NAMALWA (cell line): ENCODE data around the gene CEACAM16.
"Not testable (repeated sequence)": the region's sequence is repeated elsewhere in the genome, so short reads cannot be mapped to it uniquely, and the experiment has no call there.

Experiments
- DNase-seq: peaks from one replicate; pipeline ENCODE4 v3.0.0-alpha.2; 2015; ENCODE audit warnings: low spot score

The CEACAM16 gene

GRCh38 chr19:44698492-44699201 lies at the start of gene CEACAM16:
Gene CEACAM16, plus strand, starts transcription at chr19:44699151. Its CDS starts 2,306 bp downstream, at chr19:44701457.
- no peak for DNase-seq

DNA sequence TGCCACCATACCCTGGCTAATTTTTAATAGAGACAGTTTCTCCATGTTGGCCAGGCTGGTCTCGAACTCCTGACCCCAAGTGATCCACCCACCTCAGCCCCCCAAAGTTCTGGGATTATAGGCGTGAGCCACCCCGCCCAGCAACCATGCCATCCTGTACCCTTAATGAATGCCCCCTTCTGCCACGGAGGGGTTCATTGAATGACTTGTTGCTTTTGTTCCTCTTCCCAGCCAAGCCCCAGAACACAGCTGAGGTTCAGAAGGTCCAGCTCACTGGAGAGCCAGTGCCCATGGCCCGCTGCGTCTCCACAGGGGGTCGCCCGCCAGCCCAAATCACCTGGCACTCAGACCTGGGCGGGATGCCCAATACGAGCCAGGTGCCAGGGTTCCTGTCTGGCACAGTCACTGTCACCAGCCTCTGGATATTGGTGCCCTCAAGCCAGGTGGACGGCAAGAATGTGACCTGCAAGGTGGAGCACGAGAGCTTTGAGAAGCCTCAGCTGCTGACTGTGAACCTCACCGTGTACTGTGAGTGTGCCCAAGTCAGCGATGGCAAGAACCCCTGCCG lies 49.3 kb upstream of the CEACAM16 start:
- DNase-seq: no peak

GRCh38 chr19:44653343-44653742 lies 45.6 kb upstream of the CEACAM16 start:
- no peak for DNase-seq

DNA sequence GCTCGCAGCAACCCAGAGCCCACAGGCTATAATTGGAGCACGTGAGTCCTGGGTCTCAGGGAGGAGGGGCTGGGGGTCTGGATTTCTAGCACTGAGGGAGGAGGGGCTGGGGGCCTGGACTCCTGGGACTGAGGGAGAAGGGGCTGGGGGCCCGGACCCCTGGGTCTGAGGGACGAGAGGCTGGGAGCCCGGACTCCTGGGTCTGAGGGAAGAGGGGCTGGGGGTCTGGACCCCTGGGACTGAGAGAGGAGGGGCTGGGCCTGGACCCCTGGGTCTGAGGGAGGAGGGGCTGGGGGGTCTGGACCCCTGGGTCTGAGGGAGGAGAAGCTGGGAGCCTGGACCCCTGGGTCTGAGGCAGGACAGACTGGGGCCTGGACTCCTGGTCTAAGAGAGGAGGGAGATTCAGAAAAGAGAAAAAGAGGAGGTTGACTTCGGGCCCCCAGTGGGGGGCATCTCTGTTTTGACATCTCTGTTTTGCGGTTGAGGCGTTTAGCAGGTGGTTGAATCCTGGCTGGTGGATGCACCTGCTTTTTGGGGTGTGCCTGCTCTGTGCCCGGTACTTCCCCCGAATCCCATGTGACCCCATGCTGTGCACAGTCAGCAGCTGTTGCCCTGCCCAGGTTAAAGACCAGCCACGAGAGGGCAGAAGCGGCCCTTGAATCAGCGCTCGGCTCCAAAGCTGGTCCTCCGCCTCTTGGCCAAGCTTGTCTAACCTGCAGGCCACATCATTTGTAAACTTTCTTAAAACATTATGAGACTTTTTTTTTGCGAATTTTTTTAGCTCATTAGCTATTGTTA lies 44.8 kb upstream of the CEACAM16 start:
- DNase-seq: peak; percentile 93

DNA sequence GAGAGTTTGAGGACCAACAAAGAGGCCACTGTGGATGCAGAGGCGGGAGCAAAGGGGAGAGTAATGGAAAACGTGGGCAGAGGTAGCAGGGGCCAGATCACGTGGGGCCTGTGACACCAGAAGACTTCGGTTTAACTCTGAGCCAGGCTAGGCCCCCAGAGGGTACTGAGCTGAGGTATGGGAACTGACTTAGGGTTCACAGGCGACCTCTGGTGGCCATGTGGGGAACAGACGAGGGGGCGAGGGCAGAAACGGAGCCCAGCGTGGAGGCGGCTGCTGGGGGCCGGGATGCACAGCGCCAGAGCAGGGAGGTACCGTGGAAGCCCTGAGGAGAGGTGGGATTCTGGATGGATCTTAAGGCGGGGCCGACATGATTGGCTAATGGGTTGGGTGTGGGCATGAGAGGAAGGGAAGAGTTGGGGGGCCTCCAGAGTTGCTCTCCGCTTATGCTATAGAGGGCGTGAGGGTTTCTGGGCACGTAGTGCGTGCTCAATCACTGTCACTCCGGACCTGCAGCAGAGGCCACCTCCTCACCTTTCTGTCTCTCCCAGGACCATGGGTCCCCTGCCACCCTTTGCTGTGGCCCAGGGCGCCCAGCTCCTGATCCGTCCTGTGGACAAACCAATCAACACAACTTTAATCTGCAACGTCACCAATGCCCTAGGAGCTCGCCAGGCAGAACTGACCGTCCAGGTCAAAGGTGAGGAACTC lies 41.6 kb upstream of the CEACAM16 start:
- peak; percentile 84 for DNase-seq

- DNase-seq: peak; percentile 44
Measured at GRCh38 chr19:44658069-44658733, 40.8 kb upstream of the CEACAM16 start.

DNA sequence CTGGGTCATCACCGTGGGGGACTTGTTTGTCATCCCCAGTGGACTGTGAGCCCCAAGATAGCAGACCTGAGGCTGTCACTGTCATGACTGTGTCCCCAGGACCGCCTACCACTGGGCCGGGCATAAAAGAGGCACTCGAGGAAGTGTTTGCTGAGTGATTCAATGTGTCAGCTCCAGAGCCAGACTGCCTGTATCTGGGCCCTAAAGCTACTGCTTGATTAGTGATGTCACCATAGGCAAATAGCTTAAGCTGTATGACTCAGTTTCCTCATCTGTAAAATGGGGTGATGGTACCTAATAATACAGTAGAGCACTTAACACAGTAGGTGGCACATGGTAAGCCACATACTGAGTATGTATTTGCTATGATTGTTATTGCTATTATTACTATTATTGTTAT lies 38.9 kb upstream of the CEACAM16 start:
- DNase-seq: no peak

- DNase-seq: no peak
Measured at GRCh38 chr19:44661205-44661604, 37.7 kb upstream of the CEACAM16 start.

GRCh38 chr19:44661904-44662303 lies 37.0 kb upstream of the CEACAM16 start:
- no peak for DNase-seq

DNA sequence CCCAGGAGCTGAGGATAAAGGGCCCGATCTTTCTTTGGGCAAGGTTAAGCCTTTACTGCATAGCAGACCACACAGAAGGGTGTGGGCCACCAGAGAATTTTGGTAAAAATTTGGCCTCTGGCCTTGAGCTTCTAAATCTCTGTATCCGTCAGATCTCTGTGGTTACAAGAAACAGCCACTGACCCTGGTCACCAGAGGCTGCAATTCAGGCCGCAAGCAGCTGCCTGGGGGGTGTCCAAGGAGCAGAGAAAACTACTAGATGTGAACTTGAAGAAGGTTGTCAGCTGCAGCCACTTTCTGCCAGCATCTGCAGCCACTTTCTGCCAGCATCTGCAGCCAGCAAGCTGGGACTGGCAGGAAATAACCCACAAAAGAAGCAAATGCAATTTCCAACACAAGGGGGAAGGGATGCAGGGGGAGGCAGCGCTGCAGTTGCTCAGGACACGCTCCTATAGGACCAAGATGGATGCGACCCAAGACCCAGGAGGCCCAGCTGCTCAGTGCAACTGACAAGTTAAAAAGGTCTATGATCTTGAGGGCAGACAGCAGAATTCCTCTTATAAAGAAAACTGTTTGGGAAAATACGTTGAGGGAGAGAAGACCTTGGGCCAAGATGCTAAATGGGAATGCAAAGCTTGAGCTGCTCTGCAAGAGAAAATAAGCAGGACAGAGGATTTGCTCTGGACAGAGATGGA lies 36.1 kb upstream of the CEACAM16 start:
- DNase-seq: no peak

DNA sequence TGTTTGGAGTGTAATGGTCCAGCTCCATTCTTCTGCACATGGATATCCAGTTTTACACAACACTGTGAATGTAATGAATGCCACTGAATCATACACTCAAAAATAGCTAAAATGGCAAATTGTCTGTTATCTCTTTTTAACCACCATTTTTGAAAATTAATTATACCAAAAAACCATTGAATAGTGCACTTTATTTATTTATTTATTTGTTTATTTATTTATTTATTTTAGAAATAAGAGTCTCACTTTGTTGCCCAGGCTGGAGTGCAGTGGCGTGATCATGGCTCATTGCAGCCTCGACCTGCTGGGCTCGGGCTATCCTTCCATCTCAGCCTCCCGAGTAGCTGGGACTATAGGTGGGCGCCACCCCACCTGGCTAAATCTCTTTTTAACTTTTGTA lies 35.0 kb upstream of the CEACAM16 start:
- DNase-seq: no peak

DNA sequence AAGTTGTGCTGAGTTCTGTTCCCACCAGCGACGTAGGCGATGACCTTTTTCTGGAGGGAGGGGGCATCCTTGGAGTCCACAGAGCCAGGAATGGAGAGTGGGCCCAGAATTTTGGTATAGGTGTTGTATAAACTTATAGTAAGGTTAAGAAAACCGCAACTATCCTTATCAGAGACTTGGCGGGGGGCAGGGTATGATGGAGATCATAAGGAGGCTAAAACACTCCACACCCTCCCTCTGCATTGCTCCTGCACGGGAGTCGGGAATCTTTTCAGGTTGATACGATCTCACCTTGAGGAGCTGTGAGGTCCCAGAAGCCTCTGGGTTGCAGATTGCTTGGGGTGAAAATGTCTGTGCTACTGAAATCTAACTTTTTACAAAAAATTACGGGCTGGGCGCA lies 34.0 kb upstream of the CEACAM16 start:
- no peak for DNase-seq

GRCh38 chr19:44666852-44667556 lies 31.9 kb upstream of the CEACAM16 start:
- DNase-seq: no peak

DNA sequence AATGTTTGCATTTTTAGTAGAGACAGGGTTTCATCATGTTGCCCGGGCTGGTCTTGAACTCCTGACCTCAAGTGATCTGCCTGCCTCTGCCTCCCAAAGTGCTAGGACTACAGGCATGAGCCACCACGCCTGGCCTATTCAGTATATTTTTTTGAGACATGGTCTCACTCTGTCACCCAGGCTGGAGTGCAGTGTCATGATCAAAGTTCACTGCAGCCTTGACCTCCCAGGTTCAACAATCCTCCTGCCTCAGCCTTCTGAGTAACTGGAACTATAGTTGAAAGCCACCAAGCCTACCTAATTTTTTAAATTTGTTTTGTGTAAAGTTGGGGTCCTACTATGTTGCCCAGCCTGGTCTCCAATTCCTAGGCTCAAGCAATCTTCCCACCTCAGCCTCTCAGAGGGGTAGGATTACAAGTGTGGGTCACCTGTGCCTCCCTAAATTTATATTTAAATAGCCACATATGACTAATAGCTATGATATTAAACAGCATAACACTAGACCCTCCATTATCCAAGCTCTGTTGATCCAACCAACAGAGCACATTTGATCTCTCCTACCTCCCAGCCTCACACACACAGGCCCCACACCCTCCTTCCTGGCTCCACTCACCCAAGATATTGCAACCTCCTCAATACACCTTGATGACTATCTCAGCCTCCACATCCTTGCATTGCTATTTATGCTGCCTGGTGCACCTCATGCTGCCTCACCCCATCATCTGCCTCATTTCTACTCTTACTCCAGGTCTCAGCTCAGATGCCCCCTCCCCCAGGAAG lies 29.8 kb upstream of the CEACAM16 start:
- no peak for DNase-seq

- not testable (repeated sequence) for DNase-seq
Measured at GRCh38 chr19:44670027-44670426, 28.9 kb upstream of the CEACAM16 start.

- DNase-seq: no peak
Measured at GRCh38 chr19:44671400-44671799, 27.6 kb upstream of the CEACAM16 start, which contains the start of gene CEACAM19. Gene CEACAM19, plus strand, starts transcription at chr19:44671482. Its CDS starts 450 bp downstream, at chr19:44671932.

DNA sequence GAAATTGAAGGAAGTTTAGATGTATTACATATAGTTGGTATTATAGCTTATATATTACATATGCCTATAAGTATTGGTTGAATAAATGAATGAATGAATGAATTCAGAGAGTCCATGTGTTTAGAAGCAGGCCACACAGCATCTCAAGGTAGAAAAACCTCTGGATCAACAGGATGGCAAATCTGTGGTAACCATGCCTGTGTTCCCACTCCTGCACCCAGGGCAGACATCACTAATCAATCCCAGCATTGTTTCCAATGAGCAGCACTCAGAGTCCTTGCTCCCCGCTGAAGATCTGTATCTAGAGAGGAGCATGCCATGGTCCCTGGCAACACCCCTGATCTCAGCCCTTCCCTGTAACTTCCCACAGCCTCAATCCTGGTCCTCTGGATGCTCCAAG lies 26.7 kb upstream of the CEACAM16 start:
- DNase-seq: no peak

- DNase-seq: no peak
Measured at GRCh38 chr19:44673510-44673909, 25.4 kb upstream of the CEACAM16 start.

- no peak for DNase-seq
Measured at GRCh38 chr19:44675521-44675920, 23.4 kb upstream of the CEACAM16 start.
